Nasal cavity respiratory epithelium epithelial cell of viscerocranial mucosa (primary cell): ENCODE results near the gene TSPAN31. TPM values are rescaled to one million over a fixed set of nuclear protein-coding genes. Genes with fewer than 3 reads are reported as not detected.

Source experiments
- total RNA-seq: library from RNA; depleted of rRNA; stranded (reverse); fragments of >200 nt; gene quantifications from 2 replicates; pipeline ENCODE4 v1.2.3, GENCODE V29; 2014

The TSPAN31 gene, protein sequence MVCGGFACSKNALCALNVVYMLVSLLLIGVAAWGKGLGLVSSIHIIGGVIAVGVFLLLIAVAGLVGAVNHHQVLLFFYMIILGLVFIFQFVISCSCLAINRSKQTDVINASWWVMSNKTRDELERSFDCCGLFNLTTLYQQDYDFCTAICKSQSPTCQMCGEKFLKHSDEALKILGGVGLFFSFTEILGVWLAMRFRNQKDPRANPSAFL
- total RNA-seq, result 42.8 and 93.6 TPM in 2 replicates

DNA sequence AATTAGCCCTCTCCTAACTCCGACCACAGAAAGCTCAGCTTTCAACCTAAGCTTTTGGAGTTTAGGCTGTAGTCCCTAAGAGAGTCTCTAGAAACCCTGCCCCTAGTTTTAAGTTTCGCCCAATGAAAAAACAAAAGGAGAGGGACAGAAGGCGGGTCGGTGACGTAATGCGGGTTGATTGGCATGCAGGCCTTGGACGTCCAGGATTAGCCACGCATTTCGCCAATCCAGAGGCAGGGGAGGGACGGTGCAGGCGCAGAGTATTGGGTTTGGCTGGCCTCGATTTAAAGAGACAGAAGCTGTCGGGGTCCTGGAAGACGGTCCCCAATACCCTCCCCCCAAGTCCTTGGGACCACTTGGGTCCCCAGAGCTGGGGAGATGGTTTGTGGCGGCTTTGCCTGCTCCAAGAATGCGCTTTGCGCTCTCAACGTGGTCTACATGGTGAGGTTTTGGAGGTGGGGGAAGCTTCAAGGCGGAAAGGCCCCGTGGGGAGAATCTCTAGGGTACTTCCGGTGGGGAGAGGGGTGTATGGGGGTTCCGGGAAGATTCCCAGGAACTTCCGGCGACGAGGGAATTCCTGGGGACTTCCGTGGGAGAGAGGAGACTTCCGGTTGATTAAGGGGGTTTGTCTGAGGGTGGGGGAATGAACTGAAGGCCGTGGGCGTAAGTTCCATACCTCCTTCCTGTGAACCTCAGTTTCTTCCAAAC is at the start of gene TSPAN31:
Gene TSPAN31 (plus strand): TSS at position 263 of the 708 bp plus-strand sequence. CDS start 116 bp downstream, at position 379.

DNA sequence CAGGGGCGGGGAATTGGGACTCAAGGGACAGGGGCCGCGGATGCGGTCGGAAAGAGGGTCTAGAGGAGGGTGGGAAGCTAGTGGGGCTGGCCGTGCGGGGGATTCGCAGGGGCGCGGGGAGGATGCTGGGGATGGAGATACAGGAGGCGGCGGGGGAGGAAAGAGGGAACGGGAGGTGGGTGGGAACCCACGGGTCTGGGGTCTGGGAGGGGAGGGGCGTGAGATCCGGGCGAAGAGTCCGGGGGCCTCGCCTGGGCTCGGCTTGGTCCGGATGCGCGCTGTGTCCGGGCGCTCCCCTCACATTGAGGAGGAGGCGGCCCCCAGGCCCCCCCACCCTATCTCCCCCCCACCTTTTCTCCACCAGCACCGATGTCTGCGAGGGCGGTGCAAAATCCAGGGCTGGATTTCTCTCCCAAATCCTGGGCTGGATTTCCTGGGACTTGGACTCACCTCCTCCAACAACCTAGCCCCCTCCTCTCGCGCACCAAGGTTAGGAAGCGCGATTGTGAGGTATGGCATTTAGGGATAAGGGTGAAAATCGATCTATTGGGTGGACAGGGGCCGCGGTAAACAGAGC is 6.1 kb upstream of the TSPAN31 start, which contains the start of gene AGAP2:
Gene AGAP2 (minus strand): TSS at position 82 of the 577 bp plus-strand sequence. CDS start 496 bp downstream, outside the sequence.

DNA sequence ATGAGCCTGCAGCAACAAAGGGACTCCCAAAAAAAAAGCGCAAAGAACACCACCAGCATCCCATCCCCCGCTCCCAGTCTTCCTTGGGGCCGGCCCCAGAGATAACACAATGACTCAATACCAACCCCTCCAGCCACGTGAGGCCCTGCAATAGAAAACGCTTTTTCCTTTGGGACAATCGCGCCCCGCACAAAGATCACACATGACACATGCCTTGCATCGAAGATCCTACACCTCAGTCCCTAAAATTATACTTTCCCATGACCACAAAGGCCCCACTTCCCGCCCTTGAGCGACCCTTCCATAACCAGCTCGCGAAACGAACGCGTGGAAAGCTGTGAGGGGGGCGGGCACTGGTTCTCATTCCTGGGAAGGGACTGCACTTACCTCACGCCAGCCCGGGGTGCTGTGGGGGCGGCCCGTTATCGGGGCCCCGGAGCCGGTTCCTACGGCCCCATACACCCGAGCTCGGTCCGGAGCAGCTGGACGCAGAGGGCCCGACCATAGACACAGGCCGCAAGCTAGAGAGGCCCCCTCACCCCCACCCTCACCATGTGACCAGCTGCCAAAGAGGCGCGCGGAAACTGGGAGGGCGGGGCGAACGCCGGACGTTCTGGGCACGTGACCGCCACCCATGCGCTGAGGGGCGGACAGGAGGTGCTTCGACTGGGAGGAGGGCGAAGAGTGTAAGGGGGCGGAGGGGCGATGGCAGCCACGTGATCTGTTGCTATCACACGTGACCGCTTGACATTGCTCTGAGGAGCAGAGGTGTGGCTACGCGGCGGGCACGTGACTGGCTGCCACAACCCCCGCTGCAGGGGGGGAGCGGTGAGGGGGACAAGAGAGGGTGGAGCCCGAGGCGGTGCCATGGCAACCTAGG is 7.2 kb downstream of the TSPAN31 start, which contains the start of gene CDK4:
Gene CDK4 (minus strand): TSS at position 523 of the 880 bp plus-strand sequence. CDS start 593 bp downstream, outside the sequence.

DNA sequence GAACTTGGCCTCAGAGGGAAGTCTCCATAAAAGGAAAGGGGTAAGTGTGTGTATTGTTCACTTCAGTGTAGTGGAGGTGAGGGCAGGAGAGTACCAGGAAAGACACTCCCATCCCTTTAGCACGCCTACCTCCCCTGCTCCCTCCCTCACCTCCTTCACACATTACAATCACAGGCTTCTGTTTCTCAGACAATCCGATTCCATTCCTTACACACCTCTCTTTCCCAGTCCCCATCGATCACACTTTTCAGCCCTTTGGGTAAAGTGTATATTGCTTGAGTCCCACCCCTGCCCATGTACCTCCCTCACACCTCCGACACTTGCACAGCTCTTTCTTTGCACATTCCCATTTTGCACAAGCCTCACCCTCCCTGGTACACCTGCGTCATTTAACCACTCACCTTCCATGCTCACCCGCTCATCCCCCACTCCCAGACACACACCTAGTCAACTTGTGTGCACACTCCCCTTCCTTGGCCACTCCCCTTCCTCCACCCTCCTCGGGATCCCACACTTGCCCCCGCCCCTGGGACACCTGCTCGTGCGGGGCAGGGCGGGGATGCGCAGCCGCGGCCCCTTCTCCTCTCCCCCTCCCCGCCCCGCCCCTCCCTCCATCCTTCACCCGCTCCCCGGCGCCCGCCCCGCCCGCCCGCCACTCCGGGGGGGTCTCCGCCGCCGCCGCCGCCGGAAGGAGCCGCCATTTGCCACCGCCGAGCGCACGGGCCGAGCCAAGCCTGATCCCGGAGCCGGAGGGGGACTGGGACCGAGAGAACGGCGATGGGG is 9.8 kb downstream of the TSPAN31 start, which contains the start of gene MARCHF9:
Gene MARCHF9 (plus strand): TSS at position 693 of the 783 bp plus-strand sequence. CDS start 426 bp downstream, outside the sequence.

DNA sequence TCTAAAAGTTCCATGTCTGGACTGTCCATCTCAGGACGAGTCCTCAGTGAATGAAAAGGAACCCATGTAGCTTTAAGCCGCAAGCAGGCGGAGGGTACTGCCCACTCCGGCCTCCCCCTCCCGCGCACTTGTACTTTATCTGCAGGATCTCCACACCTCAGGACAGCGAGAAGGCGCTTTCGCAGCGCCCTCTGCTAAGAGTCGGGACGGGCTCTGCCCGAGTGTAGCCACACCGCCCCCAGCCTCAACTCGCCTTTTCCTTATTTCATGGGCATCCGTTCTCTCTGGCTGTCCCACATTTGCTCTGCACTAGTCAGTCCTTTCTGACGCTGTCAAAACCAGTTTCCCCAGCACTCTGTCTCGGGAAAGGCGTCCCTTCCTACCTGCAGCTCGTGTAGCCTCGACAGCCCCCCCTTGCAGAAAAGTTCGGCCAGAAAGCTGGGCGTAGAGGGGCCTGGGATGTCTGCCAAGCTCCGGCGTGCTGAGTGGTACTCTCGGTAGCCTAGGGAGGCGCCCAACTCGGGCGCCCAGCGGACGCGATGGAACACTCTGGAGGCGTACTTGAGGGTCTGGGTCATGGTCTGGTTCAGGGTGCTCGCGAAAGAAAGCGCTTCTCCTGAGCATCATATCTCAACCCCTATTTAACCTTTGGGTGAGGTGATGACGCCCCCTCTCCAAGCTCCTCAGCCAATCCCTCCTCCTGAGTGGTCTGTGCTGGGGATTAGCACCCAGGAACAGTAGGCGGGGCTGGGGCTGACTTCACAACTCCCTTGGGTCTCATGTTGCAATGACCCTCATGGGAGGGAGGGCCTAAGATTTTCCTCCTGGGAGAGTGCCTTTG is 21.8 kb downstream of the TSPAN31 start, which contains the start of gene CYP27B1:
Gene CYP27B1 (minus strand): TSS at position 615 of the 841 bp plus-strand sequence. CDS start 37 bp downstream, at position 578.

DNA sequence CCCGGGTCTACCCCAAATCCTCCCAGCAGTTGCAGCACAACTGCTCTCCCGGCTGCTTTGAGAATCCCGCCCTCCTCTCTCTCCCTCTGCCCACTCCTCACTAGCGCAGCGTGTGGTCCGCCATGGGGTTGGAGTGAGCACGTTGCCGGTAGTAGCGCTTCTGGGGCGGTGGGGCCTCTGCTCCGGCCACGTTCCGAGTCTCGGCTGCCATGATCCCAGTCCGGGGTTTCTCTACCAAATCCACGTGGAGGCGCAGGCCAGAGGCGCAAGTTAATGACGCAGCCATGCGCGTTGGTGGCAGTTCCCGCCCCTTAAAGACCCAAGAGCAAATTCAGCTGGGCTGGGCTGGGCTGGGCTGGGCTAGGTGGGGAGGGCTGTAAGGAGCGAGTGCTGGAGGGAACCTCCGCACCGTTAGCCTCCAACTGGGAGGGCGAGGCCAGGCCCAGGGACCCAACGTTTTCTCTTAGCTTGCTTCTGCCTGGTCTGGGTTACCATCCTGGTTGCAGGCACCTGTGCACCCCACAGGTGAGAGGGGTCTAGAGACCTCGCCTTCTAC is 27.1 kb downstream of the TSPAN31 start, which contains the start of gene METTL1:
Gene METTL1 (minus strand): TSS at position 233 of the 556 bp plus-strand sequence. CDS start 22 bp downstream, at position 211.

DNA sequence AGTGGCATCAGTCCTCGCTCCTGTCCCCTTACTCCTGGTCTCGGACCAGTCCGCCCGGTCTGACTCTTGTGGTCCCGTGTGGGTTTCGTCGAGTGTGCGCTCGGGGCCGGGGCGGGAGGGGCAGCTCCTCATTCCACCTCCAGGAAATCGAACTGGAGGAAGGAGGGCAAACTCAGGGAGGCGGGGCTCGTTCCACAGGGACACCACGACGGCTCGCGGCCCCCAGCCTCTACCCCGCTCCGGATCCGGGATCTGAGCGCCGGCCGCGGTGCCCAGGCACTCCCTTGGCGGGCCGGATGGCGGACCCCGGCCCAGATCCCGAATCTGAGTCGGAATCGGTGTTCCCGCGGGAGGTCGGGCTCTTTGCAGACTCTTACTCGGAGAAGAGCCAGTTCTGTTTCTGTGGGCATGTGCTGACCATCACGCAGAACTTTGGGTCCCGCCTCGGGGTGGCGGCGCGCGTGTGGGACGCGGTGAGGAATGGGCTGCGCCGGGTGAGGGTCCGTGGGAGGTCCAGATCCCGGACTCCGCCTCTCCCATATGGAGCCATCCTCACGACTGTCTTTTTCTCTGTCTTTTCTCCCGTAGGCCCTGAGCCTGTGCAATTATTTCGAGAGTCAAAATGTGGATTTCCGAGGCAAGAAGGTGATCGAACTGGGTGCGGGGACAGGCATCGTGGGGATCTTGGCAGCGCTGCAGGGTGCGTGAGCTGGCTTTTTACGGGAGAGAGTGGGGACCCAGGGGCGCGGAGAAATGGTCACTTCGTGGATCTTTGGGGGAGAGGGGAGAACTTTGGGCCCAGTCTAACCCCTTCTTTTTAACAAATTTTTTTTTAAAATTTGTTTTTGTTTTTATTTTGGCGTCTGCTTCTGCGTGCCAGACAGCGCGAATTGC is 27.8 kb downstream of the TSPAN31 start, which contains the start of gene EEF1AKMT3:
Gene EEF1AKMT3 (plus strand): TSS at position 186 of the 894 bp plus-strand sequence. CDS start 111 bp downstream, at position 297.

DNA sequence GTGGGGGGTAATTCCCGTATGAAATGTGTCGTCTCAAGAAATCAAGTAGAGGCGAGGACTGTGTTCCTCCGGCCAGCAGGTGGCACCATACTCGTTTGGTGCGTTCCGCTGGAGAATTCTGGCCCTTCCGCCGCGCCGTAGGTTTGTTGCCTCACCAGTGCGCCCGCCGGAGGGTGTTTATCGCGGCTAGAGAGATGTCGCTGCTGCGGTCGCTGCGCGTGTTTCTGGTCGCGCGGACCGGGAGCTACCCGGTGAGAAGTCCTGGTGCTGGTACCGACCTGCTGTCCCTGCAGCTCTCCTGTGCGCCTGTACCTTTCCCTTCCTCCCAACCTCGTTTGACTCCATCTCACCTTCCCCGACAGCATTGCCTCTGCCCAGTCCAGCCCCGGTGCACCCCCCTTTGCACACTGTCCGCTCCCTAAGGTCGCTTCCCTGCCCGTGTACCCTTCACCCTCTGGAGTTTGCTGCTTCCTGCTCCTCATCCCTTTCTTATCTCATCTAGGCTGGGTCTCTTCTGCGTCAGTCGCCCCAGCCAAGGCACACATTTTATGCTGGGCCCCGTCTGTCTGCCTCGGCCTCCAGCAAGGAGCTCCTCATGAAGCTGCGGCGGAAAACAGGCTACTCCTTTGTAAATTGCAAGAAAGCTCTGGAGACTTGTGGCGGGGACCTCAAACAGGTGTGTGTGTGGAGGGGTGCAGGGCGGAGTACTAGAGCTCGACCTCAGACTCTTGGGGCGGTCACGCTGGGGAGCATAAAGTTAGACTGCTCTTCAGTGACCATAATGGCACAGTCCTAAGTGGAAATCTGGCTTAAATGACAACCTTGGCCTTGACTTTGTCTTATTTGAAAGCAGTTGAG is 38.0 kb downstream of the TSPAN31 start, which contains the start of gene TSFM:
Gene TSFM (plus strand): TSS at position 180 of the 858 bp plus-strand sequence. CDS start 15 bp downstream, at position 195.

Other genes starting within 250 kb of the TSPAN31 start
- gene DDIT3, start 224.5 kb upstream of the TSPAN31 start, total RNA-seq, result 128 and 270 TPM in 2 replicates
- 3.4 and 19.0 TPM in 2 replicates for gene MBD6, start 222.2 kb upstream of the TSPAN31 start, total RNA-seq
- 68.7 and 104 TPM in 2 replicates for gene DCTN2, start 197.8 kb upstream of the TSPAN31 start, total RNA-seq
- under 0.01 and 0.21 TPM in 2 replicates for gene KIF5A, start 195.0 kb upstream of the TSPAN31 start, total RNA-seq
- 47.8 and 62.5 TPM in 2 replicates for gene PIP4K2C, start 153.8 kb upstream of the TSPAN31 start, total RNA-seq
- 3.1 and 7.0 TPM in 2 replicates for gene DTX3, start 140.2 kb upstream of the TSPAN31 start, total RNA-seq
- under 0.01 and 0.43 TPM in 2 replicates for gene ARHGEF25, start 133.6 kb upstream of the TSPAN31 start, total RNA-seq
- gene B4GALNT1, start 111.8 kb upstream of the TSPAN31 start, total RNA-seq, result 0.07 TPM in 1 of 2 replicates, not detected in the other
- gene OS9, start 50.9 kb upstream of the TSPAN31 start, total RNA-seq, result 188 and 209 TPM in 2 replicates
- under 0.01 and 0.07 TPM in 2 replicates for gene AGAP2, start 6.3 kb upstream of the TSPAN31 start, total RNA-seq
- 108 and 152 TPM in 2 replicates for gene CDK4, start 7.3 kb downstream of the TSPAN31 start, total RNA-seq
- 6.5 and 9.7 TPM in 2 replicates for gene MARCHF9, start 10.1 kb downstream of the TSPAN31 start, total RNA-seq
- gene CYP27B1, start 22.0 kb downstream of the TSPAN31 start, total RNA-seq, result 1.5 and 4.1 TPM in 2 replicates
- 8.5 and 9.5 TPM in 2 replicates for gene METTL1, start 27.1 kb downstream of the TSPAN31 start, total RNA-seq
- 6.8 and 7.7 TPM in 2 replicates for gene EEF1AKMT3, start 27.6 kb downstream of the TSPAN31 start, total RNA-seq
- 17.1 and 17.3 TPM in 2 replicates for gene TSFM, start 37.7 kb downstream of the TSPAN31 start, total RNA-seq
- 0.34 and 3.3 TPM in 2 replicates for gene AVIL, start 73.7 kb downstream of the TSPAN31 start, total RNA-seq
- gene CTDSP2, start 101.7 kb downstream of the TSPAN31 start, total RNA-seq, result 32.5 and 72.8 TPM in 2 replicates
- 4.2 and 6.5 TPM in 2 replicates for gene ATP23, start 196.5 kb downstream of the TSPAN31 start, total RNA-seq